Activated naive CD4-positive, alpha-beta T cell treated with anti-CD3 and anti-CD28 coated beads, Interleukin-2, amount 10 ng/mL, durations not matched to agents 5 hours and 36 hours (primary cell): ENCODE measurements around the gene CMA1. TPM values are rescaled to one million over a fixed set of nuclear protein-coding genes. Genes with fewer than 3 reads are reported as not detected.

ENCODE experiments used
- total RNA-seq, 2 experiments: library from RNA; stranded (reverse); gene quantifications; one replicate each; pipeline ENCODE4 v1.2.3, GENCODE V29; 2021

CMA1 gene, protein sequence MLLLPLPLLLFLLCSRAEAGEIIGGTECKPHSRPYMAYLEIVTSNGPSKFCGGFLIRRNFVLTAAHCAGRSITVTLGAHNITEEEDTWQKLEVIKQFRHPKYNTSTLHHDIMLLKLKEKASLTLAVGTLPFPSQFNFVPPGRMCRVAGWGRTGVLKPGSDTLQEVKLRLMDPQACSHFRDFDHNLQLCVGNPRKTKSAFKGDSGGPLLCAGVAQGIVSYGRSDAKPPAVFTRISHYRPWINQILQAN
- not detected for total RNA-seq

GRCh38 chr14:24508155-24508840 is at the start of gene CMA1:
Gene CMA1 (minus strand): TSS chr14:24508265. CDS start chr14:24508235, 30 bp downstream.

Other genes starting within 250 kb of the CMA1 start
- gene TGM1, start 245.1 kb downstream of the CMA1 start, total RNA-seq: 1 to 10 TPM; 3.3 to 4.5 TPM
- 10 to 100 TPM; 42.3 to 44.3 TPM for gene RABGGTA, start 236.7 kb downstream of the CMA1 start, total RNA-seq
- gene DHRS1, start 208.5 kb downstream of the CMA1 start, total RNA-seq: 10 to 100 TPM; 32.0 to 36.6 TPM
- 10 to 100 TPM; 30.7 to 30.9 TPM for gene NOP9, start 208.4 kb downstream of the CMA1 start, total RNA-seq
- gene CIDEB, start 200.3 kb downstream of the CMA1 start, total RNA-seq: 10 to 100 TPM; 29.0 to 30.2 TPM
- 10 to 100 TPM; 20.8 to 21.0 TPM for gene LTB4R2, start 198.1 kb downstream of the CMA1 start, total RNA-seq
- gene LTB4R, start 196.8 kb downstream of the CMA1 start, total RNA-seq: 10 to 100 TPM; 24.9 to 28.5 TPM
- gene ADCY4, start 173.2 kb downstream of the CMA1 start, total RNA-seq: 1 to 10 TPM; 3.8 to 4.5 TPM
- gene RIPK3, start 168.3 kb downstream of the CMA1 start, total RNA-seq: 10 to 100 TPM; 35.0 to 36.5 TPM
- gene NFATC4, start 140.1 kb downstream of the CMA1 start, total RNA-seq: not detected
- gene NYNRIN, start 109.3 kb downstream of the CMA1 start, total RNA-seq: under 1 TPM; 0.10 to 0.26 TPM
- 1 to 10 TPM; 4.5 to 6.6 TPM for gene CBLN3, start 78.6 kb downstream of the CMA1 start, total RNA-seq
- 10 to 100 TPM; 75.8 to 78.6 TPM for gene KHNYN, start 78.3 kb downstream of the CMA1 start, total RNA-seq
- 10 to 100 TPM; 70.3 to 75.4 TPM for gene SDR39U1, start 65.5 kb downstream of the CMA1 start, total RNA-seq
- under 1 TPM; 0.23 to 0.36 TPM for gene CTSG, start 68.0 kb upstream of the CMA1 start, total RNA-seq
- 1 to 10 TPM; 2.8 to 3.0 TPM for gene GZMH, start 101.4 kb upstream of the CMA1 start, total RNA-seq
- gene GZMB, start 125.9 kb upstream of the CMA1 start, total RNA-seq: 10 to 100 TPM; 61.9 to 62.7 TPM